Mesothelial cell of epicardium (in vitro differentiated cells): ENCODE data around the gene EFCAB12. TPM values are rescaled to one million over a fixed set of nuclear protein-coding genes. Genes with fewer than 3 reads are reported as not detected.
"Not testable (repeated sequence)": the region's sequence is repeated elsewhere in the genome, so short reads cannot be mapped to it uniquely, and the experiment has no call there.

ENCODE experiments used
- DNase-seq, 2 experiments: peaks; one replicate each; pipeline ENCODE4 v3.0.0; 2021; ENCODE audit warnings: low spot score in 2 of 2; ENCODE audit not compliant: unreplicated experiment in 2 of 2
- H3K27ac Mint-ChIP-seq: 2 replicates; pipeline ENCODE4 v1.8.0; 2021; ENCODE audit warnings: mixed read lengths
- H3K27me3 Mint-ChIP-seq: 2 replicates; pipeline ENCODE4 v1.8.0; 2021; ENCODE audit warnings: low read depth, mixed read lengths
- H3K36me3 Mint-ChIP-seq: 2 replicates; pipeline ENCODE4 v1.8.0; 2021; ENCODE audit warnings: mixed read lengths
- H3K4me1 Mint-ChIP-seq: 2 replicates; pipeline ENCODE4 v1.8.0; 2021; ENCODE audit warnings: mixed read lengths
- H3K4me3 Mint-ChIP-seq: 2 replicates; pipeline ENCODE4 v1.8.0; 2021; ENCODE audit warnings: mild to moderate bottlenecking, moderate library complexity, mixed read lengths
- H3K9me3 Mint-ChIP-seq: 2 replicates; pipeline ENCODE4 v1.8.0; 2021; ENCODE audit warnings: mixed read lengths
- CTCF ChIP-seq: fragments of 200-600 bp; sonication (generic); IDR thresholded peaks from one replicate; pipeline ENCODE4 v1.5.0; 2021; ENCODE audit warnings: antibody characterized with exemption; ENCODE audit not compliant: unreplicated experiment
- total RNA-seq: library from RNA; stranded (reverse); gene quantifications from 3 replicates; pipeline ENCODE4 v1.2.1, GENCODE V29; 2021

Gene EFCAB12
- total RNA-seq, 1 donor from 2014 or later, result 0.74 TPM

DNA sequence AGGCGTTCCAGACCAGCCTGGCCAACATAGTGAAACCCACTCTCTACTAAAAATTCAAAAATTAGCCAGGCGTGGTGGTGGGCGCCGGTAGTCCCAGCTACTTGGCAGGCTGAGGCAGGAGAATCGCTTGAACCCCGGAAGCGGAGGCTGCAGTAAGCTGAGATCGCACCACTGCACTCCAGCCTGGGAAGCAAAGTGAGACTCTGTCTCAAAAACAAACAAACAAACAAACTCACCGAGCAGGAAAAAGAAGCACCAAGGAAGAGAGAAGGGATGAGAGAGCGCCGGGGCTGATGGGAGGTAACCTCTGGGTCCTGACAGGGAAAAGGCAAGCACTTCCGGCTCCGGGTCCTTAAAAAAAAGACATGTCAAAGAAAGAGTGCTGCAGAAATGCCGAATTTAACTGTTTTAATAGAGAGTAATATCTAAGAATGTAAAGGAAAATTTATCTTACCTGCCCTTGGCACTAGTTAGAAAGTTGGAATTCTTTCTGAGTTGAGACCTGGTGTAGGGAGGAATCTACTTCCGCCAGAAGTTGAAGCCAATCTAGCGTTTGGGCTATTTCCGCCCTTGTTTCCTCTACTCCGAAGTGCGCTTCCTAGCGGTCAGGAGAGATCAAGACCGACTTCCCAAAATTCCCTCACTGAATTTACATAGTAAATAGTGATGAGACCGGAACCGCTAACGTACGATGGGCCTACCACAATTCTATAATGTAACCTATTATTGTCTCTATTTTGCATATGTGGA, 29.1 kb downstream of the EFCAB12 start:
- H3K4me1 Mint-ChIP-seq, result peaks cover 12% of the 10 kb centered on the region
- H3K27ac Mint-ChIP-seq, result peak overlapping the region; percentile 96
- H3K27me3 Mint-ChIP-seq, result no peaks in the 10 kb centered on the region
- no peaks in the 10 kb centered on the region for H3K36me3 Mint-ChIP-seq
- H3K9me3 Mint-ChIP-seq, result no peaks in the 10 kb centered on the region
- TF ChIP-seq CTCF, result peak; percentile 46
- peak; percentile 43 to 73 for DNase-seq
- peak overlapping the region; percentile 99 for H3K4me3 Mint-ChIP-seq

DNA sequence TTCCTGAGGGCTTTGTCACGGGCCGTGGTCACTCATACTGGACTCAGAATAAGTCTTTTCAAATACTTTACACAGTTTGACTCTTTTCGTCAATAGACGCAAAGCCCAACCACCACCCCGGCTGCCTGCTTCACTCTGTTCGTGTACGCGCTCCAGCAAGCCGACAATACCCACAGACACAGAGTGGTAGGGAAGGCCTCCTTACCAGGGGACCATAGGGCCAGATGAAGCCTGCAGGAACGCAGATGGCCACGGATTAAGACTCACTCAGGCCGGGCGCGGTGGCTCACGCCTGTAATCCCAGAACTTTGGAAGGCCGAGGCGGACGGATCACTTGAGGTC, 29.7 kb downstream of the EFCAB12 start:
- H3K4me3 Mint-ChIP-seq, result peak overlapping the region; percentile 99
- peaks cover 12% of the 10 kb centered on the region for H3K4me1 Mint-ChIP-seq
- no peaks in the 10 kb centered on the region for H3K9me3 Mint-ChIP-seq
- H3K27me3 Mint-ChIP-seq, result no peaks in the 10 kb centered on the region
- peak overlapping the region; percentile 96 for H3K27ac Mint-ChIP-seq
- DNase-seq, result no peak
- no peak for TF ChIP-seq CTCF
- H3K36me3 Mint-ChIP-seq, result no peaks in the 10 kb centered on the region

- not testable (repeated sequence) for H3K27me3 Mint-ChIP-seq, H3K27ac Mint-ChIP-seq, H3K4me3 Mint-ChIP-seq, H3K9me3 Mint-ChIP-seq, DNase-seq, H3K36me3 Mint-ChIP-seq
- peaks cover 15% of the 10 kb centered on the region for H3K4me1 Mint-ChIP-seq
Observed at GRCh38 chr3:129393760-129394564, 34.5 kb downstream of the EFCAB12 start.

DNA sequence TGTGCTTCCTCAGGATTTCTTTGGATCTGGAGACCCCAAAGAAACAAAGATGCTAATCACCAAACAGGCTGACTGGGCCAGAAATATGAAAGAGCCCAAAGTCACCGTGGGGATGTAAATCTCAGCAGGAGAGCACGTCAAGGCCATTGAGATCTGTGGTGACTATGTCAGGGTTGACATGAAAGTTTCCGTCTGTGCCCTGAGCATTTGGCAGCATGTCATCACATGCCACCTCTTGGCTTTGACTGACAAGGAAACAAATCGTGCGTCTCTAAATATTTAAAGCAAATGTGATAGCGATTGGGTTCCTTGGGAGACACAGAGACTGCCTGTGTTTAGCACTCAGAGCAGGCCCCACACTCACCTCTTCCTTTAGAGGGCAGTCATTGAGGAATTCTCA, 35.2 kb downstream of the EFCAB12 start:
- peaks cover 10% of the 10 kb centered on the region for H3K4me1 Mint-ChIP-seq
- H3K4me3 Mint-ChIP-seq, result no peak overlapping the region
- no peak overlapping the region for H3K27ac Mint-ChIP-seq
- H3K36me3 Mint-ChIP-seq, result peaks cover 8% of the 10 kb centered on the region
- no peaks in the 10 kb centered on the region for H3K9me3 Mint-ChIP-seq
- no peak for DNase-seq
- no peak for TF ChIP-seq CTCF
- H3K27me3 Mint-ChIP-seq, result no peaks in the 10 kb centered on the region

DNA sequence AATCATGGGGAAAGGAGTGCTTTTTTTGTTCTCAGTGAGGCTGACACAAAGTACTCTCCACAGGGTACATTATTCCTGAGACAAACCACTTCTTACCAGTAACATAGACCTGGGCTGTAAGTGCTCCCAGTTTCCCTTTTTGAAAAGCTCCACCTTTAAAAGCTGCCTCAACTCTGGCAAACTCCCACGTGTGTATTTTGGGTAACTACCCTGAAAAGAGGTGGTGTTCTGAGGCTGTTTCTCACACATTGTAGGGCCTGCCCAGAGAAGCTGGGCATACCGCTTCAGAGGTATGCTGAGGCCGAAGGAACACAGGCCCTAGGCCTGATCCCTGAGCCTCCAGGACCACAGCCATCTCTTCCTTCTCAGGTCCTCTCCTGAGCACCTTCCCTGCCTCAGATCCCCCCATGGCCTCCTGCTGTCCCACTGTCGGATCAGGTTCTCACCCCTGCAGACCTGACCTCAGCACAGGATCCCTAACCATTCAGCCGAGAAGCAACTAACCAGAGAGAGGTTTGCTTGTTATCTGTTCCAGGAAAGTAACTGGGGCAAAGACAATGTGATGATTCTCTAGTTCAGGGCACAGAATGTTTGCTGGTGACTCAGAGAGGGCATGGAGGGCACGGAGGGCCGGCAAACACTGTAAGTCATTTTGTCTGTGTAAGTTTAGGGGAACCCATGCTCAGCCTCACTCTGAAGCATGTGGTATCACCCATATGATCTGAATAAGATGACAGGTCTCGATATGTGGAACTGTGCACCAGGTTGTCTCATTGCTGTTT, 36.1 kb downstream of the EFCAB12 start:
- DNase-seq, H3K27ac Mint-ChIP-seq, H3K4me3 Mint-ChIP-seq, H3K27me3 Mint-ChIP-seq, H3K9me3 Mint-ChIP-seq, H3K4me1 Mint-ChIP-seq: not testable (repeated sequence)
- peaks cover 15% of the 10 kb centered on the region for H3K36me3 Mint-ChIP-seq

DNA sequence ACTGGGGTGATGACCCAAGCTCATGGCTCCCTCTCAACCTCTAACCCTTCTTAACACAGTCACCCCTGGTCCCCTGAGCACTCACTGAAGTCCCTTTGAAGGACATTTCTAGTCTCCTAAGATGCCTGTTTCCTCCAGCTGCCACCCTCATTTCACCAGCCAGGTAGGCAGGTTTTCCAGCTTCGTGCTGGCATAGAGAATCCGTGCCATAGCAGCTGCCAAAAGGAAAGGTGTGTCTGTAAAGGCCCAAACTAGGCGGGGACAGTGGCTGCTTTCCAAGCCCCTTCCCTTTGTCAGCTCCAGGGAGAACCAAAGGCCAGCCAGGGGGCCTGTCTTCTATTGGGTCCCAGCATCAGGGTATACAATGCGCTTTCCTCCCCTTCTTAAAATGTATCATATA, 36.9 kb downstream of the EFCAB12 start:
- H3K27ac Mint-ChIP-seq, H3K4me3 Mint-ChIP-seq, H3K9me3 Mint-ChIP-seq, H3K27me3 Mint-ChIP-seq, H3K4me1 Mint-ChIP-seq, DNase-seq: not testable (repeated sequence)
- H3K36me3 Mint-ChIP-seq, result peaks cover 21% of the 10 kb centered on the region

DNA sequence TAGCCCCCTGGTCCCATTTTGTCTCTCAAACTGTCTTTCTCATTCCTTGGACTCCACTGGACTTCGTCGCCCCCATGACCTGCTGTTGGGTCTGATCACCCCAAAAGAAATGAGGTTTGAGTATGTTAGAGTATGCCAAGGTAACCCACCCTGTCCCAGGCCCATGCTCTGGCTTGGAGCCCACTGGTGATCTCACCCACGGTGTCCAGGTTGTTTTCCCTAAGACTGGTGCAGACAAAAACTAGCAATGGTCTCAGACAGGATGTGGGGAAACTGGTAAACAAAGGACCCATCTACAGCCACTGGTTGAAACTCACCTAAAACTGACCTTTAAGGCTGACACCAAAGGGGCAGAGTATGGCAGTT, 38.9 kb downstream of the EFCAB12 start:
- Mint-ChIP-seq H3K36me3 (peaks cover 27% of the 10 kb centered on the region), H3K27ac (peak overlapping the region; percentile 94), H3K4me1 (peaks cover 6% of the 10 kb centered on the region), H3K27me3 (no peaks in the 10 kb centered on the region), H3K4me3 (no peak overlapping the region), H3K9me3 (no peaks in the 10 kb centered on the region)
- no peak for DNase-seq
- no peak for TF ChIP-seq CTCF

- H3K4me3 Mint-ChIP-seq, H3K4me1 Mint-ChIP-seq, H3K27me3 Mint-ChIP-seq, DNase-seq, H3K9me3 Mint-ChIP-seq: not testable (repeated sequence)
- Mint-ChIP-seq H3K36me3 (peaks cover 27% of the 10 kb centered on the region), H3K27ac (peak overlapping the region; percentile 94)
Observed at GRCh38 chr3:129388791-129389571, 39.5 kb downstream of the EFCAB12 start.
